Breast epithelium (tissue), 3 donors: Measurements from ENCODE around the gene MEIKIN.

Source experiments
- POLR2A ChIP-seq: fragments of 450-650 bp; IDR thresholded peaks from one replicate; pipeline ENCODE4 v1.6.1; 2016; ENCODE audit warnings: antibody characterized with exemption, mild to moderate bottlenecking, moderate library complexity
- TF ChIP-seq, protein P1 (sequence below), 3 donors: fragments of 450-650 bp; IDR thresholded peaks; one replicate each; pipeline ENCODE4 v1.5.1; 2016 to 2017; ENCODE audit warnings: antibody characterized with exemption in 3 of 3, mild to moderate bottlenecking in 3 of 3, moderate library complexity in 3 of 3

- TF ChIP-seq POLR2A: no peak
- TF ChIP-seq, protein P1, sequence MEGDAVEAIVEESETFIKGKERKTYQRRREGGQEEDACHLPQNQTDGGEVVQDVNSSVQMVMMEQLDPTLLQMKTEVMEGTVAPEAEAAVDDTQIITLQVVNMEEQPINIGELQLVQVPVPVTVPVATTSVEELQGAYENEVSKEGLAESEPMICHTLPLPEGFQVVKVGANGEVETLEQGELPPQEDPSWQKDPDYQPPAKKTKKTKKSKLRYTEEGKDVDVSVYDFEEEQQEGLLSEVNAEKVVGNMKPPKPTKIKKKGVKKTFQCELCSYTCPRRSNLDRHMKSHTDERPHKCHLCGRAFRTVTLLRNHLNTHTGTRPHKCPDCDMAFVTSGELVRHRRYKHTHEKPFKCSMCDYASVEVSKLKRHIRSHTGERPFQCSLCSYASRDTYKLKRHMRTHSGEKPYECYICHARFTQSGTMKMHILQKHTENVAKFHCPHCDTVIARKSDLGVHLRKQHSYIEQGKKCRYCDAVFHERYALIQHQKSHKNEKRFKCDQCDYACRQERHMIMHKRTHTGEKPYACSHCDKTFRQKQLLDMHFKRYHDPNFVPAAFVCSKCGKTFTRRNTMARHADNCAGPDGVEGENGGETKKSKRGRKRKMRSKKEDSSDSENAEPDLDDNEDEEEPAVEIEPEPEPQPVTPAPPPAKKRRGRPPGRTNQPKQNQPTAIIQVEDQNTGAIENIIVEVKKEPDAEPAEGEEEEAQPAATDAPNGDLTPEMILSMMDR (IDR thresholded peaks at IDR 0.05): no peak
Observed at GRCh38 chr5:131824631-131825030, 120.8 kb downstream of the MEIKIN start.
